GM12874 (cell line): ENCODE data around the gene STAT1.

Source experiments
- CTCF ChIP-seq: IDR thresholded peaks from 2 replicates; pipeline ENCODE4 v1.5.1; 2011; ENCODE audit warnings: low read depth, mild to moderate bottlenecking, control low read depth, low read length, moderate library complexity; ENCODE audit not compliant: insufficient read depth

The STAT1 gene

DNA sequence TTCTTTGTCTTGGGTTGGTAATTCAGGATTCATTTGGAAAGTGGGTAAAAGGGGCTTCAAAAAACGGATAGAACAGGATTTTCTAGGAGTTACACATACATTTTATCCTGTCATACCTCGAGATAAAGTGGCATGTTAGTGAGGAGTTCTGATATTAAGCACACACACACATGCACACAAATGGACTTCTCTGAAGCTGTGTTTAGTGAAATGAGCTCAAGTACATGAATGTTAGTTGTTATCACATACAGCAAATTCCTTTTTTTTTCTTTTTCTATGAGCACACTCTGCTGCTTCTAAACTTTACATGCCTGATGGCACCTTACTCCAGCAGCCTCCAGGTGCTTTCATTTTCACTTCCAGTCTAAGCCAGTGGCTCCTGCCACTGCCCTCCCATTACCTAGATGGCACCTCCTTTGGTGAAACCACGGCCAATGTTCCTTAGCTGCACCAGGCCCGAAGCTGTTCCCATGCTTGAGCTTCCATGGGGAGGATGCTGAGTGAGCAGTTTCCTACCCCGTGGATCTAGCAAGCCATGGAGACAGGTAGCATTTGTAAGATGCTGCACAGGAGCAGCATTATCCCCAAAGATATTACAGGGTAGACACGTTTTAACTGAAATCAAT lies 49.7 kb downstream of the STAT1 start:
- TF ChIP-seq CTCF = no peak

DNA sequence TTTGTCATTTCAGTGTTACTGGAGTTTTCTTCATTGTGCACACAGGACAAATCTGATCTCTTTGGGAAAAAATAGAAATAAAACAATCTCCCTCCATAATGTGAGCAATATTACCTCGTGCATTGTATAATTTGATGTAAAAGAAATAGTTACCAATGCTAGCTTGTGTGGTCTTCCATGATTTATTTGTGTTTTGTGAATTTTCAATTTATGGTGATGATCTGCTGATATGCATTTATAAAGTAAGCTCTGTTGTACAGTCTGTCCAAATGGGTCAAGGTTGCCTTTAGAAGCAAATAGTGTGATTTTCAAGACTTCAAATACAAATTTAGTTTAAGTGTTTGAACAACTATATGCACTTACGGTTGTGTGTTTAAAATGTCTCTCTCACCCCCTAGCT lies 50.9 kb downstream of the STAT1 start:
- TF ChIP-seq CTCF = no peak

- TF ChIP-seq CTCF = no peak
Measured at GRCh38 chr2:190961918-190962487, 52.0 kb downstream of the STAT1 start.

GRCh38 chr2:190959911-190960788 lies 53.8 kb downstream of the STAT1 start:
- no peak for TF ChIP-seq CTCF

- no peak for TF ChIP-seq CTCF
Measured at GRCh38 chr2:190953257-190953656, 60.7 kb downstream of the STAT1 start.

GRCh38 chr2:190950566-190950991 lies 63.4 kb downstream of the STAT1 start:
- no peak for TF ChIP-seq CTCF

- no peak for TF ChIP-seq CTCF
Measured at GRCh38 chr2:190948671-190949070, 65.3 kb downstream of the STAT1 start.
